GM10266 (cell line): Measurements from ENCODE around the gene SEC14L1.

ENCODE experiments used
- DNase-seq: peaks from one replicate; pipeline ENCODE4 v3.0.0; 2012; ENCODE audit errors: extremely low spot score
- CTCF ChIP-seq: IDR thresholded peaks from 2 replicates; pipeline ENCODE4 v1.5.1; 2012; ENCODE audit warnings: mild to moderate bottlenecking, low read depth; ENCODE audit not compliant: control insufficient read depth, insufficient read depth; ENCODE audit errors: missing control alignments

SEC14L1 gene

GRCh38 chr17:77206158-77206956 lies 65.6 kb downstream of the SEC14L1 start:
- no peak for TF ChIP-seq CTCF
- DNase-seq: no peak

GRCh38 chr17:77207689-77208216 lies 67.0 kb downstream of the SEC14L1 start:
- TF ChIP-seq CTCF: no peak
- no peak for DNase-seq

- TF ChIP-seq CTCF: no peak
- DNase-seq: no peak
Observed at GRCh38 chr17:77208217-77208808, 67.5 kb downstream of the SEC14L1 start.

GRCh38 chr17:77208856-77209255 lies 68.1 kb downstream of the SEC14L1 start:
- no peak for TF ChIP-seq CTCF
- no peak for DNase-seq

GRCh38 chr17:77209330-77209748 lies 68.6 kb downstream of the SEC14L1 start:
- DNase-seq: no peak
- no peak for TF ChIP-seq CTCF

- no peak for DNase-seq
- no peak for TF ChIP-seq CTCF
Observed at GRCh38 chr17:77210331-77210730, 69.6 kb downstream of the SEC14L1 start.
